Fibroblast of the aortic adventitia (primary cell): ENCODE data around the gene CDKN2C. TPM values are rescaled to one million over a fixed set of nuclear protein-coding genes. Genes with fewer than 3 reads are reported as not detected.
"Not testable (repeated sequence)": the region's sequence is repeated elsewhere in the genome, so short reads cannot be mapped to it uniquely, and the experiment has no call there.

Source experiments
- DNase-seq: peaks from one replicate; pipeline ENCODE4 v3.0.0-alpha.2; 2010; ENCODE audit warnings: low read depth
- H3K4me3 ChIP-seq: 2 replicates; pipeline ENCODE4 v1.5.1; 2011; ENCODE audit warnings: low read depth, mild to moderate bottlenecking, control low read depth, low read length, moderate library complexity
- CTCF ChIP-seq: IDR thresholded peaks from 2 replicates; pipeline ENCODE4 v1.5.1; 2011; ENCODE audit warnings: mild to moderate bottlenecking, low read length, control low read depth, inconsistent platforms; ENCODE audit not compliant: insufficient read depth
- total RNA-seq: library from RNA; depleted of rRNA; stranded (reverse); fragments of >200 nt; gene quantifications from 2 replicates; pipeline ENCODE4 v1.2.3, GENCODE V29; 2012; ENCODE audit warnings: low replicate concordance

The CDKN2C gene
- total RNA-seq, 1 donor, result 34.1 TPM

DNA sequence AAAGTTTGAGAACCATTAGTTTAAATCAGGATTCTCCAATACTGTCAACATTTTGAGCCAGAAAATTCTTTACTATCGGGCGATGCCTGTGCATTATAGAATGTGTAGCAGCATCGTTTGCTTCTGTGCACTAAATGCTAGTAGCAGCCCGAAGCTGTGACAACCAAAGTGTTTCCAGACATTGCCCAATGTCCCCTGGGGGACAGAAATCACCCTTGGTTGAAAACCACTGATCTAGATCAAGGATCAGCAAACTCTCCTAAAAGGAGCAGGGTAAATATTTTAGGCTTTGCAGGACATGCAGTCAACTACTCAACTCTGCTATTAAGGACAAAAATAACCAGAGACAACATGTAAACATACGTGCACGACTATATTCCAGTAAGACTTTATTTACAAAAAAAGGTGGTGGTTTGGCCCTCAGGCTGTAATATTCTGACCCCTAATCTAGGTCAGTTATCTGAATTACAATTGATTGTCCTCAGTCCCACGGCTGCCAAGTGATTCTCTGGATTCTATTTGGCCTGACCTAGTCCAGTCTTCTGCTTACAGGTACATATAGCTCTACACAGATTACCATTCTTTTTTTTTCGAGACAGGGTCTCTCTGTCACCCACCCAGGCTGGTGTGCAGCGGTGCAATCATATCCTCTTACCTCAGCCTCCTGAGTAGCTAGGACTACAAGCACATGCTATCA lies 20.6 kb upstream of the CDKN2C start:
- TF ChIP-seq CTCF, result no peak
- no peak for DNase-seq
- H3K4me3 ChIP-seq, result no peak overlapping the region

DNA sequence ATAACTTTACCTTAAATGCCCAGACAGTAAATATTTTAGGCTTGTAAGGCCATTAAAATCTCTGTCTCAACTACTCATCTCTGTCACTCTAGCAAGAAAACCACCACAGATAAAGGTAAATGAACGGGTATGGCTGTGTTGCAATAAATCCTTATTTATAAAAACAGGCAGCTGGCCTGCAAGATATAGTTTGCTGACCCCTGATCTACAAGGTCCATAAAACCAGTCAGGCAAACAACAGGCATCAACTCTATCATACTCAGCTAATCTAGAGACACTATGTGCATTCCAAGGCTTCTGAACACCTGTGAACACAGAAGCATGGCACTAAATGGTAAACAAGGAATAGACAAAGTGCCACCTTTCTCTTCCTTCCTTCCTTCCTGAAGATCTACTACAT lies 19.6 kb upstream of the CDKN2C start:
- no peak for DNase-seq
- H3K4me3 ChIP-seq, result no peak overlapping the region
- TF ChIP-seq CTCF, result no peak

DNA sequence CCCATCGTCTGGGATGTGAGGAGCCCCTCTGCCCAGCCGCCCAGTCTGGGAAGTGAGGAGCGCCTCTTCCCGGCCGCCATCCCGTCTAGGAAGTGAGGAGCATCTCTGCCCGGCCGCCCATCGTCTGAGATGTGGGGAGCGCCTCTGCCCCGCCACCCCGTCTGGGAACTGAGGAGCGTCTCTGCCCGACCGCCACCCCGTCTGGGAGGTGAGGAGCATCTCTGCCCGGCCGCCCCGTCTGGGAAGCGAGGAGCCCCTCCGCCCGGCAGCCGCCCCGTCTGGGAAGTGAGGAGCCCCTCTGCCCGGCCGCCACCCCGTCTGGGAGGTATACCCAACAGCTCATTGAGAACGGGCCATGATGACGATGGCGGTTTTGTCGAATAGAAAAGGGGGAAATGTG lies 17.5 kb upstream of the CDKN2C start:
- DNase-seq, H3K4me3 ChIP-seq: not testable (repeated sequence)

- no peak for TF ChIP-seq CTCF
- H3K4me3 ChIP-seq, result no peak overlapping the region
- no peak for DNase-seq
Observed at GRCh38 chr1:50955116-50955515, 14.9 kb upstream of the CDKN2C start.

DNA sequence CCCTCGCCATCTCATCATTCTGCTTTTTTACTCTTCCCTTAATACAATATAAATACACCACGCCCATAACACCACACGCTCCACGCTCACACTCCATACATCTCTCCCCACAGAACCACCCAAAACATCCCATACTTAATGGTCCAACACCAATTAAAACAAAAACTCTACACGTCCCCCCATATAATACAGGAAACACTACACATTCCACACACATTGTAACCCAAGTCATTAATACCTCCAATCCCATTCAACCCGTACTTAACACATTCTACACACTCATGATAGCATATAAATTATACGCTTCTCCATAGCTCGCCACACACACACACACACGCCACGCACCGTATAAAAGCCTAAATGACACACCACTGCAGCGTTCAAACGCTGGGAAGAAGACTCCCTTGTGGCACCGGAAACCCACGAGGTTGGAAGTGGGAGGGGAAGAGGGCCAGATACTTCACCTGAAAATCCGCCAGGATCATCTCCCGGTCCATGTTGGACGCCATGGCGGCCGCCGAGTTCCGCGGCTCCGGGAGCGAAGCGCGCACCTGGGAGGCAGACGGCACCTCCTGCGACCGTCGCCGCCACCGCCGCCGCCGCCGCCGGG lies 10.6 kb upstream of the CDKN2C start:
- TF ChIP-seq CTCF, result no peak

GRCh38 chr1:50959913-50960844 lies 9.9 kb upstream of the CDKN2C start, which contains the start of gene FAF1:
Gene FAF1, minus strand, starts transcription at chr1:50960267. Its CDS starts 456 bp downstream, at chr1:50959811.
- peak; percentile 41 for TF ChIP-seq CTCF
- DNase-seq, result peak; percentile 95
- peak within 1 kb of the TSS; percentile 93 for H3K4me3 ChIP-seq

More for the DNA sequence above, 10.6 kb upstream of the CDKN2C start:
- DNase-seq, result peak; percentile 42
- peak overlapping the region; percentile 93 for H3K4me3 ChIP-seq

DNA sequence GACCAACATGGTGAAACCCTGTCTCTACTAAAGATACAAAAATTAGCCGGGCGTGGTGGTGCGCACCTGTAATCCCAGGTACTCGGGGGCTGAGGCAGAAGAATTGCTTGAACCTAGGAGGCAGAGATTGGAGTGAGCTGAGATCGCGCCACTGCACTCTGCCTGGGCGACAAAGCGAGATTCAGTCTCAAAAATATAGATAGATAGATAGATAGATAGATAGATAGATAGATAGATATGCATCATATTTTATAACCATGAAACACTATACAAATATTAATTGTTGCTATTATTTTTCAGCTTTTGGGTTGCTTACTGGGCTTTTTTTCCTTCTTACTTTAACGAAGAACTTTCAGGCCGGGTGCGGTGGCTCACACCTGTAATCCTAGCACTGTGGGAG lies 5.2 kb upstream of the CDKN2C start:
- DNase-seq, result no peak
- TF ChIP-seq CTCF, result no peak

More for the DNA sequence above, 5.2 kb upstream of the CDKN2C start:
- no peak overlapping the region for H3K4me3 ChIP-seq
